ENCODE data around the gene TMEM120B. TPM values are rescaled to one million over a fixed set of nuclear protein-coding genes. Genes with fewer than 3 reads are reported as not detected.

TMEM120B gene
- total RNA-seq, 1 experiment from 2014 or later, result 20.5 TPM

DNA sequence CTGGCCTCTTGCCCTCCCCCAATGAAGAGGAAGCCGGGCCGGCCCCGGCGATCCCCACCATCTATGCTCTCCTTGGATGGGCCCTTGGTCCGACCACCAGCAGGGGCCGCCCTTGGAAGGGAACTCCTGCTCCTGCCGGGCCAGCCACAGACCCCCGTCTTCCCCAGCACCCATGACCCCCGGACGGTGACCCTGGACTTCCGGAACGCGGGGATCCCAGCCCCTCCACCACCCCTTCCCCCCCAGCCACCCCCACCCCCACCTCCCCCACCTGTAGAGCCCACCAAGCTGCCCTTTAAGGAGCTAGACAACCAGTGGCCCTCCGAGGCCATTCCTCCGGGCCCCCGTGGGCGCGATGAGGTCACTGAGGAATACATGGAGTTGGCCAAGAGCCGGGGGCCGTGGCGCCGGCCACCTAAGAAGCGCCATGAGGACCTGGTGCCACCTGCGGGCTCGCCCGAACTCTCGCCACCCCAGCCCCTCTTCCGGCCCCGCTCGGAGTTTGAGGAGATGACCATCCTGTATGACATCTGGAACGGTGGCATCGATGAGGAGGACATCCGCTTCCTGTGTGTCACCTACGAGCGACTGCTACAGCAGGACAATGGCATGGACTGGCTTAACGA lies 110.7 kb downstream of the TMEM120B start:
- Histone ChIP-seq H4K20me1 (ENCODE audit: insufficient read depth) (no peaks in the 10 kb centered on the region), H3K4me3 (replicated peaks in 1 of 2; ENCODE audit: low read depth in 1 of 2, low read length in 2 of 2) (no peak overlapping the region), H3K9me2 (ENCODE audit: insufficient read depth) (no peaks in the 10 kb centered on the region), H3K36me3 (ENCODE audit: control insufficient read depth in 1 of 2, insufficient read depth in 2 of 2, low read length in 2 of 2) (peaks cover 20 to 31% of the 10 kb centered on the region in 2 experiments; a peak in 3 of 4 replicates), H3K27ac (ENCODE audit: low read depth, low read length) (no peak overlapping the region), H3K4me1 (ENCODE audit: control insufficient read depth in 1 of 2, insufficient read depth in 2 of 2, low read length in 2 of 2) (no peaks in the 10 kb centered on the region), H3K79me2 (ENCODE audit: insufficient read depth, low read length) (no peaks in the 10 kb centered on the region; the same call in 1 of the 2 replicates), H2AFZ (ENCODE audit: low read depth, low read length, poor library complexity, severe bottlenecking) (no peak overlapping the region), H3K27me3 (ENCODE audit: insufficient read depth, low read length) (no peaks in the 10 kb centered on the region), H3K9me3 (ENCODE audit: control insufficient read depth in 1 of 2, insufficient read depth in 1 of 2, low read depth in 1 of 2, low read length in 2 of 2) (no peaks in the 10 kb centered on the region), H3K9ac (ENCODE audit: low read length) (no peak overlapping the region), H3K4me2 (ENCODE audit: low read length) (no peak overlapping the region)
- POLR2A ChIA-PET, result no interaction called here
- CTCF ChIA-PET, result no interaction called here
- intact Hi-C loops (cut with micrococcal nuclease), result no loop called here
- RAD21 ChIA-PET (ENCODE audit: low non-redundant PET in 1 of 2, low total read pairs in 2 of 2, uncharacterized antibody in 2 of 2, unreplicated experiment in 2 of 2), result no interaction called here
- DNase-seq (ENCODE audit: low read depth, low spot score) (no peak), ATAC-seq (no peak)
- TF ChIP-seq ZNF274 (IDR thresholded peaks at IDR 0.05; ENCODE audit: low read depth, low read length) (no peak), ZFX (IDR thresholded peaks at IDR 0.05) (no peak), FOSL1 (IDR thresholded peaks at IDR 0.05; ENCODE audit: low read depth) (no peak), EGR1 (IDR thresholded peaks at IDR 0.05; ENCODE audit: low read depth) (no peak), EZH2 (IDR thresholded peaks at IDR 0.05) (no peak), POLR2AphosphoS5 (IDR thresholded peaks at IDR 0.05; ENCODE audit: low read depth, low read length) (no peak), YY1 (IDR thresholded peaks at IDR 0.05; ENCODE audit: extremely low read depth, insufficient replicate concordance, low read depth, low read length) (no peak), CBX3 (IDR thresholded peaks at IDR 0.05; ENCODE audit: low read depth) (no peak), SP1 (IDR thresholded peaks at IDR 0.05; ENCODE audit: low read depth) (no peak), SIN3A (IDR thresholded peaks at IDR 0.05; ENCODE audit: low read depth) (no peak), RAD21 (IDR thresholded peaks at IDR 0.05; ENCODE audit: low read depth) (no peak)
- TF ChIP-seq, protein P1, sequence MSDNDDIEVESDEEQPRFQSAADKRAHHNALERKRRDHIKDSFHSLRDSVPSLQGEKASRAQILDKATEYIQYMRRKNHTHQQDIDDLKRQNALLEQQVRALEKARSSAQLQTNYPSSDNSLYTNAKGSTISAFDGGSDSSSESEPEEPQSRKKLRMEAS (IDR thresholded peaks at IDR 0.05), result no peak
- TF ChIP-seq, protein P2, sequence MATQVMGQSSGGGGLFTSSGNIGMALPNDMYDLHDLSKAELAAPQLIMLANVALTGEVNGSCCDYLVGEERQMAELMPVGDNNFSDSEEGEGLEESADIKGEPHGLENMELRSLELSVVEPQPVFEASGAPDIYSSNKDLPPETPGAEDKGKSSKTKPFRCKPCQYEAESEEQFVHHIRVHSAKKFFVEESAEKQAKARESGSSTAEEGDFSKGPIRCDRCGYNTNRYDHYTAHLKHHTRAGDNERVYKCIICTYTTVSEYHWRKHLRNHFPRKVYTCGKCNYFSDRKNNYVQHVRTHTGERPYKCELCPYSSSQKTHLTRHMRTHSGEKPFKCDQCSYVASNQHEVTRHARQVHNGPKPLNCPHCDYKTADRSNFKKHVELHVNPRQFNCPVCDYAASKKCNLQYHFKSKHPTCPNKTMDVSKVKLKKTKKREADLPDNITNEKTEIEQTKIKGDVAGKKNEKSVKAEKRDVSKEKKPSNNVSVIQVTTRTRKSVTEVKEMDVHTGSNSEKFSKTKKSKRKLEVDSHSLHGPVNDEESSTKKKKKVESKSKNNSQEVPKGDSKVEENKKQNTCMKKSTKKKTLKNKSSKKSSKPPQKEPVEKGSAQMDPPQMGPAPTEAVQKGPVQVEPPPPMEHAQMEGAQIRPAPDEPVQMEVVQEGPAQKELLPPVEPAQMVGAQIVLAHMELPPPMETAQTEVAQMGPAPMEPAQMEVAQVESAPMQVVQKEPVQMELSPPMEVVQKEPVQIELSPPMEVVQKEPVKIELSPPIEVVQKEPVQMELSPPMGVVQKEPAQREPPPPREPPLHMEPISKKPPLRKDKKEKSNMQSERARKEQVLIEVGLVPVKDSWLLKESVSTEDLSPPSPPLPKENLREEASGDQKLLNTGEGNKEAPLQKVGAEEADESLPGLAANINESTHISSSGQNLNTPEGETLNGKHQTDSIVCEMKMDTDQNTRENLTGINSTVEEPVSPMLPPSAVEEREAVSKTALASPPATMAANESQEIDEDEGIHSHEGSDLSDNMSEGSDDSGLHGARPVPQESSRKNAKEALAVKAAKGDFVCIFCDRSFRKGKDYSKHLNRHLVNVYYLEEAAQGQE (IDR thresholded peaks at IDR 0.05; ENCODE audit: low read depth), result no peak
- TF ChIP-seq, protein P3, sequence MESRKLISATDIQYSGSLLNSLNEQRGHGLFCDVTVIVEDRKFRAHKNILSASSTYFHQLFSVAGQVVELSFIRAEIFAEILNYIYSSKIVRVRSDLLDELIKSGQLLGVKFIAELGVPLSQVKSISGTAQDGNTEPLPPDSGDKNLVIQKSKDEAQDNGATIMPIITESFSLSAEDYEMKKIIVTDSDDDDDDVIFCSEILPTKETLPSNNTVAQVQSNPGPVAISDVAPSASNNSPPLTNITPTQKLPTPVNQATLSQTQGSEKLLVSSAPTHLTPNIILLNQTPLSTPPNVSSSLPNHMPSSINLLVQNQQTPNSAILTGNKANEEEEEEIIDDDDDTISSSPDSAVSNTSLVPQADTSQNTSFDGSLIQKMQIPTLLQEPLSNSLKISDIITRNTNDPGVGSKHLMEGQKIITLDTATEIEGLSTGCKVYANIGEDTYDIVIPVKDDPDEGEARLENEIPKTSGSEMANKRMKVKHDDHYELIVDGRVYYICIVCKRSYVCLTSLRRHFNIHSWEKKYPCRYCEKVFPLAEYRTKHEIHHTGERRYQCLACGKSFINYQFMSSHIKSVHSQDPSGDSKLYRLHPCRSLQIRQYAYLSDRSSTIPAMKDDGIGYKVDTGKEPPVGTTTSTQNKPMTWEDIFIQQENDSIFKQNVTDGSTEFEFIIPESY (IDR thresholded peaks at IDR 0.05; ENCODE audit: extremely low read depth, insufficient replicate concordance, low read length), result no peak
- TF ChIP-seq, protein P4, sequence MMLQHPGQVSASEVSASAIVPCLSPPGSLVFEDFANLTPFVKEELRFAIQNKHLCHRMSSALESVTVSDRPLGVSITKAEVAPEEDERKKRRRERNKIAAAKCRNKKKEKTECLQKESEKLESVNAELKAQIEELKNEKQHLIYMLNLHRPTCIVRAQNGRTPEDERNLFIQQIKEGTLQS (IDR thresholded peaks at IDR 0.05), result no peak
- no TSS peak for BruUV-seq (replicated peaks)

All from HCT116 (cell line).